HG02798 (cell line): ENCODE measurements around the gene ADGRE1.
A peak's percentile ranks its signal among the peaks of the same experiment; 100 is the strongest.

Experiments used
- ATAC-seq: cut with Tn5 transposase; IDR thresholded peaks from one replicate; pipeline ENCODE4 v1.9.1; 2021; ENCODE audit warnings: mild to moderate bottlenecking; ENCODE audit not compliant: unreplicated experiment, poor library complexity

The ADGRE1 gene

DNA sequence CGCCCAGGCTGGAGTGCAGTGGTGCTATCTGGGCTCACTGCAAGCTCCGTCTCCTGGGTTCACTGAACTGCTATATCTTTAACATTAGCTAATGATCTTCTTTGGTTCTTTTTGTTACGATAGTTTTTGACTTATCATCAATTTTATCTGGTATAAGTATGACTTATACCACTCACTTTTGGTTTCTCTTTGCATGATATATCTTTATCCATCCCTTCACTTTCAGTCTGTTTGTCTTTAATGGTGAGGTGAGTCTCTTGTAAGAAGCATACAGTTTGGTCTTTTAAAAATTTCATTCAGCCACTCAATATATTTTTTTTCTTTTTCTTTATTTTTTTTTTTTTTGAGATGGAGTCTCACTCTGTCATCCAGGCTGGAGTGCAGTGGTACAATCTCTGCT, 58.4 kb downstream of the ADGRE1 start:
- ATAC-seq, result no peak

DNA sequence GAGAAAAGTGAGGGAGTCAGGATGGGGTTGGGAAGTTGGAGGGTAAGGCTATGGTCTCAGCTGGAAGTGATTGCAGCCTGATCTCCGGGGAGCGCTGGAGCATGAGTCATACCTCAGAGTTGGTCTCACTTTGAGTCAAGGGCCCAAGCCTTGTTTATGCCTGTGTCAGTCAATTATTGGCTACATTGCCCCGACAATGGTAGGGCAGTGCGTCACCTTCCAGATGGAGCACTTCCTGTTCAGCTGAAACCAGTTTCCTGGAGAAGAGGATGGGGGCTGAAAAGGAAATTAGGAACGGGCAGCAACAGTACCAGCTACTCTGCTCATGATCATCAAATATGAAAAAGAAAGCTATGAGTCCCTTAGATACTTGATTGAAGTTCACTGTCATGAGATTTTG, 60.4 kb downstream of the ADGRE1 start:
- ATAC-seq, result peak; percentile 48

DNA sequence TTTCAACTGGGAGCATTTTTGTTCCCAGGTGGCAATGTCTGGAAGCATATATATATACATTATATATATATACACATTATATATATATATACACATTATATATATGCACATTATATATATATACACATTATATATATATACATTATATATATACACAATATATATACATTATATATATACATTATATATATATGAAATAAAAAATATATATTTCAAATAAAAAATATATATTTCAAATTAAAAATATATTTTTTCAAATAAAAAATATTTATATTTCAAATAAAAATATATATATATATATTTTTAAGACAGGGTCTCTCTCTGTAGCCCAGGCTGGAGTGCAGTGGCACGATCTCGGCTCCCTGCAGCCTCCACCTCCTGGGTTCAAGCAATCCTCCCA, 61.5 kb downstream of the ADGRE1 start:
- no peak for ATAC-seq

DNA sequence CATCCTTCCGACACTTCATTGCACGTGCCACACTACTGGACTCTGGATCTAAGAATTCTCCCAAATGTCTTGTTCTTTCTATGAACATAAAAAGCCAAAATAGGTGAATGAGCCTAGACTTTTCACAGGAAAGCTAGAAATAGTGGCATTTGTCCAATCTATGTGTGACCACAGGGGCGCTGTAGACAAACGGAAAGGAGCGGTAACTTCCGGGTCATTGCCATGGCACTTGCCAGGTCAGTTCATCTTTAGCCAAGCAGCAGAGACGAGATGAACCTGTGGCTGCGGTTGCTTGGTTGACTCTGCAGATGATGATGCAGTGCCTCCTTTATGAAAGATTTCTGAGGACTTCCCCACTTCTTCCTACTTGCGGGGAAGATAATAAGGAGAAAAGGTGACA, 65.6 kb downstream of the ADGRE1 start:
- ATAC-seq, result no peak

DNA sequence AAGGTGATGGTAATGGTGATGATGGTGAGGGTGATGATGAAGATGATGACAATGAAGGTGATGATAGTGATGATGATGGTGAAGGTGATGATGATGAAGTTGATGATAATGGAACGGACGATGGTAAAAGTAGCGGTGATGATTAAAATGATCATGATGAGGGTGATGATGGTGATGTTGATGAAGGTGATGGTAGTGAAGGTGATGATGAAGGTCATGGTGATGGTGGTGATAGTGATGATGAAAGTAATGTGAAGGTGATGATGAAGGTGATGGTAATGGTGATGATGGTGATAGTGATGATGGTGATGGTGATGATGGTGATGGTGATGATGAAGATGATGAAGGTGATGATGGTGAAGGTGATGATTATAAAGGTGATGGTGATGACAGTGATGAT, 67.7 kb downstream of the ADGRE1 start:
- ATAC-seq, result no peak

DNA sequence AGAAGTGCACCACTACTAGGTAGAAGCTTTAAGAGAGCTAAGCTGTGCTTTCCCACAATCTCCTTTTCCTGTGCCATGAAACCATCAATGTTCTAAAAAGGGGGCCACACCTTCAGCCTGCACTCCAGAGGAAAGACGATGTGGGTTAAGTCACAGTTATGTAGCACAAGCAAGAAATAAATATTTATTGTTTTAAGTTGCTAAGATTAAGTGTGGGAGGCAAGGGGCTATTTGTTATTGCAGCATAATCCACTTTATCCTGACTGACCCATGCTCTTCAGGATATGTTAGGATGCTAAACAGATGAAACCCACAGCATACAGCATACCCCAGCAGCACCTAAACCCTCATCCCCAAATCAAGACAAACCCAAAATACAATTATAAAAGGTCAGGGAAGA, 69.2 kb downstream of the ADGRE1 start:
- ATAC-seq, result no peak

DNA sequence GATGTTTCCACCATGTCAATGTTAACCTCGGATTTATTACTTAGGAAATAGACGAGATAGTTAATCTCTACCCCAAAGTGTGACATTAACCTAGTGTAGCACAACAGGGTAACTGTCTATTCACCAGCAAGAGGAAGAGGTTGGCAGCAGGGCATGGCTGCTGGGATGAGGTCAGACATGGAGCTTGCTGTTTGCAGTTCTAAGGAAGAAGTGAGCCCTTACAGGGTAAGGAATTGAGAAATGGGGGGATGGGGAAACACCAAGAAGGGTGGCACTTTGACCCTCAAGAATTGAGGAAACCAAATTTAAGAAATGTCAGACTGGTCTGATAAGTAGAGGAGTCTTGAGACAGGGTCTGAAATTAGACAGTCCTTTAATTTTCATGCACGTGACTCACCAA, 71.4 kb downstream of the ADGRE1 start:
- ATAC-seq, result no peak

DNA sequence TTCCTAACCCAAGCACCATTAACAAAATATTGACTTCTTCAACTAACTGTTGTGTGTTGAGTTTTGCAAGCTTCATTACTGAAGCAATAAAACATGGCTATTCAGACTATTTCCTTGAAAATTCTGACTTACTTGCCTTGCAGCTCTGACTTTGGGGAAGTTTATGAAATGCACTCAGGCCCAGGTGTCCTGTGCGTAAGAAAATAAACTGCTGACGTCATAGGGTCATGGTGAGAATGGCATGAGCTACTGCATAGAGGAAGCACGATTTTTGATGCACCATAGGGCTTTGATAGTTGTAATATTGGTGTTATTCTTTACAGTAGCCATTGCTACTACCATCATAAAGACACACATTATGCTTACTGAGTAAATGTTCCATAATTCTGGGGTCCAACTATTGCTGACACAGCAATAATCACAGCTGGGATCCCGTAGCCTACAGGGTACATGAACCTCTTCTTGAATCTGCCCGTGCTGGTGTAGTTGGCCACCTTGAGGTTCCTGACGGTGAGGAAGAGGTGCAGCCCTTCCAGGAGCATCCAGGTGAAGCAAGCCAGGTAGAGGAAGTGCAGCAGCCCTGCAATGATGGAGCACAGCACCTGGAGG, 76.0 kb downstream of the ADGRE1 start:
- ATAC-seq, result no peak

DNA sequence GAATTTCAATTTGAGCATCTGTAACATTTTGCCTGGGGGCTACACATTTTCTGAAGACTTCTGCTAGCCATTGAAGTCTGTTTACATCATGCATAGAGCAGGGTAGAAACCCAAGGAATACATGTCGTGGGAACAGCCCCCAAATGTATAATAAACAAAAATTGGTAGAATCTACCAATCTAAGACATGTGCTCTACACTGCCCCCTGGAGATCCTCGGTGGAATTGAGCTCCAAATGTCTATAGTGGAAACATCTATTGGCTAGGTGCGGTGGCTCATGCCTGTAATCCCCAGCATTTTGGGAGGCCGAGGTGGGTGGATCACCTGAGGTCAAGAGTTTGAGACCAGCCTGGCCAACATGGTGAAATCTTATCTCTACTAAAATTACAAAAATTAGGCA, 76.6 kb downstream of the ADGRE1 start:
- no peak for ATAC-seq

DNA sequence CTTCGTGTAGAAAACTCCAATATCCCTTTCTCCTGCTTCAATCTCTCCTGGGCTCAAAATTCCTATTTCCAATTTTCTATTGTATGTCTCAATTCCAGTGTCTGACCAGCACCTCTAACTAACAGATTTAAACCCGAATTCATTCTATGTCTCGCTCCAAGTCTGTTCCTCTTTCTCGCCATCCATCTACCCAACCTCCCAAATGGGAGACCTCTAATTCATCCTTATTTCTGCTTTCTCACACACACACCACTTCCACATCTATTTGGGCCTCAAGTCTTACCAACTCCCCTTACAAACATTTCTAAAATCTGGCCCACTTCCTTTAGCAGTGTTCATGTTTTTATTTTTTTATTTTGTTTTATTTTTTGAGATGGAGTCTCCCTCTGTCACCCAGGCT, 80.6 kb downstream of the ADGRE1 start:
- ATAC-seq, result no peak

DNA sequence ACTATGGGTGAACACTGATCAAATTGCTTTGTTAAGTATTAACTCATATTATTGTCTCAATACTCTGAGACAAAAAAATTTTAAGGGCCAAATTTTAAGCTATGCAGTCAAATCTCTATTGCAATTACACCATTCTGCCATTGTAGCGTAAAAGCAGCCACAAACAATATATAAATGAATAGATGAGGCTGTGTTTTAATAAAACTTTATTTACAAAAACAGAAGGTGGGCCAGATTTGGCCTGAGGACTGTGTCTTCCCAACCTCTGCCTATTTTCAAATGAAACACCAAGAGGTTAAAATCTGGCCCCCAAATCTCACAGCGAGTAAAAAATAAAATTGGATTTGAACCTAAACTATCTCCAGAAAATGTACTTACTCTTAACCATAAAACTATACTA, 82.1 kb downstream of the ADGRE1 start:
- no peak for ATAC-seq

DNA sequence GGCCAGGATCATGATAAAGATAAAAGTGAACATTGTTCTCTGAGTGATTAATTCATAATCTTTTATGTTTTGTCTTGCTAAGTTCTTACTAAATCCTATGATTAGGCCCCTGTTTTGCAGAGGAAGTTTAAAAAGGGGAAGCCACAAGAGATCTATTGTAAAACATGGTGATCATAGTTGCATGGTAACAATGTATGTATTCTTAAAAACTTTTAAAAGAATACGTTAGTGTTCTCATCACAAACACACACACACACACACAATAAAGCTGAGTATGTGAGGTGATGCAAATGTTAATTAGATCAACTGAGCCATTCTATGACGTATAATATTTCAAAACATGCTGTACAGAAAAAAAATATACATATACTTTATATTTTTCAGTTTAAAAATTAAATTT, 82.6 kb downstream of the ADGRE1 start:
- ATAC-seq, result no peak

DNA sequence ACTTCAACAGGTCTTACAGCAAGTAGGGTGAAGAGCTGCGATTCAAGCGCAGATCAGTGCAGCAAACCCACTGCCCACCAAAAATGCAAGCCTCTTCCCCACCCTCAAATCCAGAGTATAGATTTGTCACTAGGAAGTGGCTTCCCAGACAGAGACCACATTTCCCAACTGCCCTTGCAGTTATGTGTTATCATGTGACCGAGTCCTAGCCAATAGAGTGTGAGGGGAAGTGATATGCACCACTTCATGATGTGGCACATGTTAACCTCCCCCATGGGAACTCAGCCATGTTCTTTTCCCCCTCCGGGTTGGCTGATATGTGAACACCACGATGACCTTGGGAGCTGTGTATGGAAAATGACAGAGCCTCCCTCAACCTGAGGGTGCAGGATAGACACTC, 83.1 kb downstream of the ADGRE1 start:
- no peak for ATAC-seq

DNA sequence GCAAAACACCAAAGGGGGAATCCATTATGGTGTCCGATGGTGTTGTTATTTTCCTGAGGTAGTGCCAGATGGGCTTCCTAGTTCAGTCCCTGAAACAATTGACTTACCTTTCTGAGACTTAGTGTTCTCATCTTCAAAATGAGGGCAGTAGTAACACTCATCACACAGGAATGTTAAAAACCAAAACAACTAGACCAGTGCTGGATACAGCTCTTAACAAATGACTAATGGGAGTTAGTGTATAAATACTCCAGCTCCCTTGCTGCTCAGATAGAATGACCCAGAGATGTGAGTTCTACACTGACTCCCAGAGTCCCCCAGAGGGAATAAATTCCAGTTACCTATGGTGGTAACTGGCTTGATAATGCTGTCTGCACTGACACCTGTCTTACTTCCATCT, 84.0 kb downstream of the ADGRE1 start:
- no peak for ATAC-seq

DNA sequence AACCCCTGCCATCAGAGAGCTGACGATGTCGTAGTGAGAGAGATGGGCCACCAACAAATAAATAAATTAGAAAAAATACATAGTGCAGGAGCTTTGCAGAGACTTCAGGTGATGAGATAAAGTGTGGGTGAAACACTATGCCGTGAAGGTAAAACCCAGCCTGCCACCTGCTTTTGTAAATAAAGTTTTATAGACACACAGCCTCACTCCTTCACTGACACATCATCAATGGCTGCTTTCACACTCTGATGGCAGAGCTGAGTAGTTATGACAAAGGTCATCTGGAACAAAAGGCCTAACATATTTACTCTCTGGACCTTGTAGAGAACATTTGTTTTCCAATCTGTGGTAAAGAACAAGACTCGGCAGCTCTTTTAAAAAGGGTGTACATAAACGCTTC, 88.8 kb downstream of the ADGRE1 start:
- no peak for ATAC-seq

DNA sequence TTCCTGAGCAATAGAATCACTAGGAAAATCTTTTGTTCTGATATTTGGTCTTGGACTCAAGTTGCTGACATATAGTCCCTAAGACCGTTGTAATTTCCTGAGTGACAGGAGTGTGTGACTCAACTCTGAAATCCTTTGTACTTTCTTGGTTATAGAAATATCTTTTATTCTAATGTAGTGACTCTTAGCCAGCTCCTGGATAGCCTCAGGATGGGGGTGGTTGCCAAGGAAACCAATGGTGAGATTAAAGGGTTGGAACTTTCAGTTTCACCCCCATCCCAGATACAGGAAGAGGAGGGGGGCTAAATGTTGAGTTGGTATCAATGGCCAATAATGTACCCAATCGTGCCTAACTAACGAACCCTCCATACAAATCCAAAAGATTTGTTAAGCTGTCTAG, 92.0 kb downstream of the ADGRE1 start:
- ATAC-seq, result no peak

DNA sequence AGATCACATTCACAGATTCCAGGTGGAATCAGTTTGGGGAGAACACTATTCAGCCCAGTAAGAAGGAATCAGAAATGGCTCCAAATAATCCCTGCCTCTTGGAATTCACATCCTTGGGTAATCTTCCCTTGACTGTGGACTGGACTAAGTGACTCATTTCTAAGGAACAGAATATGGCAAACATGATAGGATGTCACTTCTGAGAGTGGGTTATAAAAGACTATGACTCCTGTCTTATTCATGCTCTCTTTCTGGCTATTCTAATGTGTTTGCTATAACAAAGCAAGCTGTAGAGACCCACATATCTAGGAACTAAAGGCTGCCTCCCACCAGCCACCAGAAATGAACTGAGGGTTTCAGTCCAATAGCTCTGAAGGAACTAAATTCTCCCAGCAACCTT, 96.1 kb downstream of the ADGRE1 start:
- ATAC-seq, result no peak

DNA sequence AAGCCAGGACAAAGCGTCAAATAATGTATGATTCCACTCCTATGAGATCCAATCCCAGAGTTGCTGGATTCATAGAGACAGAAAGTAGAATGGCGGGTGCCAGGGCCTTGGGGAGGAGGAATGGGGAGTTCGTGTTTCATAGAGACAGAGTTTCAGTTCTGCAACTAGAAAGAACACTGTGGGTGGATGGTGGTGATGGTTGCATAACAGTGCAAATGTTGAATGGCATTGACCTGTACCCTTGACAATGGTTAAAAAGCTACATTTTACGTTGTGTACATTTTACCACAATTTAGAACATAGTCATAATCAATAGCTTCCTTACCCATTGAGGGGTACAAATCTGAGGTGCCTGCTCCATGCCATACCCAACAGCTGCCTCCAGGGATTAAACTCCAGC, 100.5 kb downstream of the ADGRE1 start:
- no peak for ATAC-seq

DNA sequence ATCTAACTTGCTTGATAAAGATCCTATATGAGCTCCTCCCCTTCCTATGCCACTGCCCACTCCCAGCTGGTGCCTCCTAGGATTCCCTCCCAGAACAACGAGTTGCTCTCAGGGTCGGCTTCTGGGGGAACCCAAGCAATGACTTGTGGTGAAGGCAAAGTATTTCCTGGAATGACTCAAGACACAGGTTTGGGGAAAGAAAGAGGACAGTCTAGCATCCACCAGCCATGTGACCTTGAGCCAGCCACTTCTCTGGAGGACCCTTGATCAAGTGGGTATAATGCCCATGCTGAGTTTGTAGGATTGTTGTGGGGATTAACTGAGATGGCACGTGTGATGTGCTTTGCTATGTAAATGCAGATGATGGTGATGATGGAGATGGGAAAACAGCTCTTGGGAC, 100.9 kb downstream of the ADGRE1 start:
- ATAC-seq, result no peak
